Lower leg skin (tissue), 3 donors: Measurements from ENCODE around the gene SIGLEC14.

Experiments
- CTCF ChIP-seq, 3 donors: fragments of 450-650 bp; IDR thresholded peaks; one replicate each; pipeline ENCODE4 v1.5.1; 2016; ENCODE audit warnings: antibody characterized with exemption in 3 of 3, mild to moderate bottlenecking in 3 of 3, moderate library complexity in 2 of 3
- POLR2A ChIP-seq, 2 donors: fragments of 450-650 bp; IDR thresholded peaks; one replicate each; pipeline ENCODE4 v1.6.1; 2016 to 2017; ENCODE audit warnings: antibody characterized with exemption in 2 of 2, mild to moderate bottlenecking in 1 of 2, moderate library complexity in 1 of 2

GRCh38 chr19:51610576-51610975, 36.0 kb downstream of the SIGLEC14 start:
- TF ChIP-seq CTCF (IDR thresholded peaks at IDR 0.05) = no peak
- no peak for TF ChIP-seq POLR2A (IDR thresholded peaks at IDR 0.05)
